Activated CD4-positive, CD25-positive, alpha-beta regulatory T cell treated with anti-CD3 and anti-CD28 coated beads, Interleukin-2, amount 50 U/mL, for 16 hours (primary cell): ENCODE measurements around the gene GYPB.
"Not testable (repeated sequence)": the region's sequence is repeated elsewhere in the genome, so short reads cannot be mapped to it uniquely, and the experiment has no call there.

ENCODE experiments used
- DNase-seq: peaks from one replicate; pipeline ENCODE4 v3.0.0-alpha.2; 2020; ENCODE audit warnings: low read depth, low spot score

GYPB gene

GRCh38 chr4:144019277-144019676 is at the start of gene GYPB:
Gene GYPB (minus strand): TSS chr4:144019380. CDS start chr4:144019287, 93 bp downstream.
- DNase-seq = not testable (repeated sequence)

GRCh38 chr4:144061556-144061955 is 42.4 kb upstream of the GYPB start:
- DNase-seq = not testable (repeated sequence)

- DNase-seq = not testable (repeated sequence)
Observed at GRCh38 chr4:144060234-144060859, 41.2 kb upstream of the GYPB start.

- no peak for DNase-seq
Observed at GRCh38 chr4:144056800-144057199, 37.6 kb upstream of the GYPB start.

- not testable (repeated sequence) for DNase-seq
Observed at GRCh38 chr4:144055336-144055735, 36.2 kb upstream of the GYPB start.

- not testable (repeated sequence) for DNase-seq
Observed at GRCh38 chr4:144051494-144051893, 32.3 kb upstream of the GYPB start.

- not testable (repeated sequence) for DNase-seq
Observed at GRCh38 chr4:144050631-144051030, 31.5 kb upstream of the GYPB start.

GRCh38 chr4:144049495-144050424 is 30.6 kb upstream of the GYPB start:
- not testable (repeated sequence) for DNase-seq

- DNase-seq = not testable (repeated sequence)
Observed at GRCh38 chr4:144044936-144045335, 25.8 kb upstream of the GYPB start.

GRCh38 chr4:144032580-144032979 is 13.4 kb upstream of the GYPB start:
- not testable (repeated sequence) for DNase-seq

GRCh38 chr4:144031875-144032274 is 12.7 kb upstream of the GYPB start:
- not testable (repeated sequence) for DNase-seq

GRCh38 chr4:144031369-144031768 is 12.2 kb upstream of the GYPB start:
- DNase-seq = not testable (repeated sequence)

GRCh38 chr4:144030708-144031107 is 11.5 kb upstream of the GYPB start:
- not testable (repeated sequence) for DNase-seq

GRCh38 chr4:144026682-144027081 is 7.5 kb upstream of the GYPB start:
- DNase-seq = not testable (repeated sequence)

GRCh38 chr4:144024399-144025053 is 5.3 kb upstream of the GYPB start:
- DNase-seq = not testable (repeated sequence)

- DNase-seq = not testable (repeated sequence)
Observed at GRCh38 chr4:144022772-144023400, 3.7 kb upstream of the GYPB start.

GRCh38 chr4:144021336-144021990 is 2.3 kb upstream of the GYPB start:
- DNase-seq = not testable (repeated sequence)

GRCh38 chr4:144018223-144019000 is 768 bp downstream of the GYPB start:
- not testable (repeated sequence) for DNase-seq

- DNase-seq = not testable (repeated sequence)
Observed at GRCh38 chr4:144017271-144017670, 1.9 kb downstream of the GYPB start.

- not testable (repeated sequence) for DNase-seq
Observed at GRCh38 chr4:144016057-144016605, 3.0 kb downstream of the GYPB start.
